ENCODE data around the gene RAB11A. TPM values are rescaled to one million over a fixed set of nuclear protein-coding genes. Genes with fewer than 3 reads are reported as not detected.

The RAB11A gene
- total and polyA plus RNA-seq, 2 of the 13 experiments (the other 11 are each of a cell fraction or from before 2014, with no cell fraction given), result 161 to 162 TPM

GRCh38 chr15:65926459-65926858, 57.2 kb downstream of the RAB11A start:
- no peak for DNase-seq (ENCODE audit: low spot score)
- ChIA-PET POLR2A (no interaction called here), CTCF (ENCODE audit: low intra/inter-chr PET ratio, low total read pairs) (no interaction called here)
- H3K27me3 ChIP-seq (ENCODE audit: control insufficient read depth in 1 of 2, insufficient read depth in 2 of 2, low read length in 2 of 2), result no peaks in the 10 kb centered on the region
- no TSS peak for BruUV-seq (replicated peaks)
- FAIRE-seq, result no peak
- H3K4me3 ChIP-seq (replicated peaks in 1 of 3; ENCODE audit: insufficient read depth in 1 of 3, low read depth in 2 of 3, low read length in 3 of 3), result no peak overlapping the region
- H3K79me2 ChIP-seq (ENCODE audit: insufficient read depth, low read length), result no peaks in the 10 kb centered on the region
- H3K4me1 ChIP-seq (ENCODE audit: insufficient read depth, low read length), result no peaks in the 10 kb centered on the region
- no peak overlapping the region for H3K27ac ChIP-seq (ENCODE audit: extremely low read length, insufficient read depth, low read length)
- no peak overlapping the region for H3K9ac ChIP-seq (ENCODE audit: insufficient read depth, low read depth, low read length)
- TF ChIP-seq ZNF451 (CRISPR knock-in tag; IDR thresholded peaks at IDR 0.05) (no peak), EP300 (IDR thresholded peaks at IDR 0.05; ENCODE audit: low read depth in 2 of 2, low read length in 2 of 2) (no peak), EP300 (CRISPR knock-in tag; IDR thresholded peaks at IDR 0.05; ENCODE audit: borderline replicate concordance) (no peak), RXRB (CRISPR knock-in tag; IDR thresholded peaks at IDR 0.05; ENCODE audit: borderline replicate concordance) (no peak), GPBP1L1 (CRISPR knock-in tag; IDR thresholded peaks at IDR 0.05) (no peak)
- 83% methylated on average over 1 of the region's 1 CpG for whole genome bisulfite sequencing (ENCODE audit: low lambda C conversion rate)
- intact Hi-C loops (cut with micrococcal nuclease; ENCODE audit: unreplicated experiment) (no loop called here), in situ Hi-C loops (cut with HindIII; ENCODE audit: extremely low pct_ligation_motif_present, low pct_unique_long_range_greater_than_20kb) (no loop called here)
- ATAC-seq, result no peak
- no peaks in the 10 kb centered on the region for H4K20me1 ChIP-seq (ENCODE audit: insufficient read depth, low read length)
- no peak overlapping the region for H3K4me2 ChIP-seq (ENCODE audit: low read depth, low read length)
- H3K36me3 ChIP-seq (replicated peaks in 1 of 2; ENCODE audit: control insufficient read depth in 1 of 2, insufficient read depth in 2 of 2, low read length in 2 of 2), result no peaks in the 10 kb centered on the region
- no peak overlapping the region for H2AFZ ChIP-seq (ENCODE audit: low read length)
- no peaks in the 10 kb centered on the region for H3K9me3 ChIP-seq (ENCODE audit: low read length)

- intact Hi-C loops (cut with micrococcal nuclease; ENCODE audit: unreplicated experiment), result no loop called here
- Histone ChIP-seq H3K79me2 (ENCODE audit: insufficient read depth, low read length) (no peaks in the 10 kb centered on the region), H3K4me2 (ENCODE audit: low read depth, low read length) (no peak overlapping the region), H3K9ac (ENCODE audit: insufficient read depth, low read depth, low read length) (no peak overlapping the region), H4K20me1 (ENCODE audit: insufficient read depth, low read length) (no peaks in the 10 kb centered on the region), H2AFZ (ENCODE audit: low read length) (no peak overlapping the region), H3K27ac (ENCODE audit: extremely low read length, insufficient read depth, low read length) (no peak overlapping the region), H3K4me3 (replicated peaks in 1 of 3; ENCODE audit: insufficient read depth in 1 of 3, low read depth in 2 of 3, low read length in 3 of 3) (no peak overlapping the region), H3K36me3 (replicated peaks in 1 of 2; ENCODE audit: control insufficient read depth in 1 of 2, insufficient read depth in 2 of 2, low read length in 2 of 2) (no peaks in the 10 kb centered on the region), H3K27me3 (ENCODE audit: control insufficient read depth in 1 of 2, insufficient read depth in 2 of 2, low read length in 2 of 2) (no peaks in the 10 kb centered on the region), H3K9me3 (ENCODE audit: low read length) (no peaks in the 10 kb centered on the region), H3K4me1 (ENCODE audit: insufficient read depth, low read length) (no peaks in the 10 kb centered on the region)
- no peak for ATAC-seq
- POLR2A ChIA-PET, result no interaction called here
- CTCF ChIA-PET (ENCODE audit: low intra/inter-chr PET ratio, low total read pairs), result no interaction called here
- in situ Hi-C loops (cut with HindIII; ENCODE audit: extremely low pct_ligation_motif_present, low pct_unique_long_range_greater_than_20kb), result no loop called here
- no TSS peak for BruUV-seq (replicated peaks)
- no peak for DNase-seq (ENCODE audit: low spot score)
- no peak for TF ChIP-seq RXRA (CRISPR knock-in tag; IDR thresholded peaks at IDR 0.05)
- TF ChIP-seq MAFF (IDR thresholded peaks at IDR 0.05; ENCODE audit: low read depth, low read length), result 0 out of 2 replicates have a peak, but pooled peaks have one; percentile 10
- peak; percentile 2 to 49; a peak in 2 of 4 replicates for TF ChIP-seq MAFK (conservative IDR thresholded peaks at IDR 0.05 in 1 of 2, IDR thresholded peaks at IDR 0.05 in 1 of 2; ENCODE audit: low read length in 2 of 2)
- TF ChIP-seq HOXA9 (CRISPR knock-in tag; IDR thresholded peaks at IDR 0.05; ENCODE audit: borderline replicate concordance), result no peak
- 100% methylated on average over 1 of the region's 1 CpG for WGBS (ENCODE audit: low lambda C conversion rate)
- no peak for FAIRE-seq
Observed at GRCh38 chr15:65926899-65927298, 57.6 kb downstream of the RAB11A start.

All from HepG2 (cell line).